Activated CD8-positive, alpha-beta memory T cell treated with anti-CD3 and anti-CD28 coated beads for 48 hours (primary cell): Measurements from ENCODE around the gene UST.
"Not testable (repeated sequence)": the region's sequence is repeated elsewhere in the genome, so short reads cannot be mapped to it uniquely, and the experiment has no call there.

Source experiments
- DNase-seq, 3 experiments: peaks; one replicate each; pipeline ENCODE4 v3.0.0-alpha.2; 2020; ENCODE audit warnings: low read depth in 2 of 3, low spot score in 2 of 3

Gene UST

DNA sequence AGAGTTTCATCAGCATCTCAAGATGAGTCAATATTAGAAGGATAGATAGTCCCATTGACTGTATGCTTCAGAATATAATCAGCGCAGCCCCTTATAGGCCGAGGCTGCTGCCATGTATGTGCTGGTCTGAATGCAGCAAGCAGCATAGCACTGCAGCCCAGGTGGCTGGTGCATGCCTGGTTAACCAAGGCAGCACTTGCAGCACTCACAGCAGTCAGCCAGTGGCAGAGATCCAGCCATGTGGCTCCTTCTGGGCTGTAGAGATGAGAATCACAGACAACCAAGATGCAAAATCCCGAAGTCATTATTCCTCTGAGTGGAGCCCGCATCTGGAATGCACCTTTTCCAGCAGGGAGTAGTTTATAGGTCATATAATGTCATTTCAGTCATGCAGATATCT, 251.9 kb downstream of the UST start:
- no peak for DNase-seq

DNA sequence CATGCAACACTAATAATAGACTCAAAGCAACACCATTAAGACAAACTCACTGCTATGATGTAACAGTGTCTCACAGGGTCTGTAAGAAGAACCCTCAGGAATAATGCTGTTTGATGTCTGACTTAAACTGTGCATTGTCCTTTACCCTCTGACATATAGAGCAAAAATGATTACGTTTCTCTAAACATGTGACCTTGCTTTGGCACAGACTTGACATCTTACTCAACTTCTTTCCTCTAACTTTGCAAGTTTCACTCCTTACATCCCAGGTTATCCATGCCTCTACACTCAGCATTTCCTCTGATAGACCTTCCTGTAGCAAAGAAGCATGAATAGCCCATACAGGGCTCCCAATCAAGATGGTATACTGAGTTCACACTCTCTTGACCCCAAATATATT, 252.7 kb downstream of the UST start:
- DNase-seq = no peak

DNA sequence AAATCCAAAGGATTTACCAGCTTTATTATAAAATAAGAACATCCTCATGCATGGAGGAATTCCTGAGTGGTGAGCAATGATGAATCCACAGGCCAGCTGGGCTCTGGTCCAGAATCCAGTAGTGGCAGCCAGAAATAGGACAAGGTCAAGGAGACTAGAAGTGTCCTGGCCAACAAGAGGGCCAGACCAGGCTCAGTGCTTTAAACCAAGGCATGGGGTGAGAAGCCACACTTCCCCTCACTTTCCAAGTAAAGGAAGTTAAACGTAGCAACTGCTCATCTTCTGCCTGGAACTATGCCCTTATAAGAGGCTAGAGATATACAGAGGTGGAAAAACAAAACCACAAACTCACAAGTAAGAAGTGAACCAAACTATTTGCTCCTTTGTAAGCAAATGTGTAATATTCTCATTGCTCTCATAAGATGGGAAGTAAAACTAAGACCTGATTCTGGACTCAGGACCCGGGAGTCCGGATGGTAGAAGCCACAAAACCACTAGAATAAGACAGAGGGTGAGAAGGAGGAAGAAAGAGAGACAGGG, 253.2 kb downstream of the UST start:
- DNase-seq = no peak

DNA sequence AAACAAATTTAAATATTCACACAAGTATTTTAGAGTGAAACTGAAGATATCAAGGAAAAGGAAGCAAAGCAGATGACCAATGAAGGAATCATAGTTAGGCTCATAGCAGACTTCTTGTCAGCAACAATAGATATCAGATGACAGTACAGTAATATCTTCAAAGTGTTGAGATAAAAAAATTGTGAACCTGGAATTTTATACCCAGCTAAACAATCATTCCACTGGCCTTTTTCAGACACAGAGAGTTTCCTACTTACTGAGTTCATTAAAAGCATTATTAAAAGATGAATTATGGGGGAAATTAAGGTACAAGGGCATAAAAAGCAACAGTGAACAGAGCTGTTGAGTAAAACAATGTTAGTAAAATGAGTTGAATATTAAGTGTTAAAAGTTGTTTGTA, 254.6 kb downstream of the UST start:
- no peak for DNase-seq

DNA sequence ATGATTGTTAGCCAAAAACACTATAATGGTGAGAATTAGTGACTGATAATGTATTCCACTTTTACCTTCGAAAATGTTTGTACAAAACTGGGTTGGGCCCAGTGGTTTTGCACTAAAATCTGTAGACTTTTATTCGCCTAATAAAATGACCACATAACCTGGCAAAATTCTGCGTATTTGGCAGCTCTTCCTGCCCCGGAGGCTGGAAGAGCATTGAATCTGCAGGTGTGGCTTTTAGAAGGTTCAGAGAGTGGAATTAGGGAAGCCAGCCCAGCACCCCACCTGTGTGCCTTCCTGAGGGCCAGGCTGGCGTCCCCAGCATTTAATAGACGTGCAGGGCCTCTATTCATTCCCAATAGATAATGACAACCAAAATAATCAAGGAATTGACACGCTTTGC, 256.7 kb downstream of the UST start:
- DNase-seq = no peak

DNA sequence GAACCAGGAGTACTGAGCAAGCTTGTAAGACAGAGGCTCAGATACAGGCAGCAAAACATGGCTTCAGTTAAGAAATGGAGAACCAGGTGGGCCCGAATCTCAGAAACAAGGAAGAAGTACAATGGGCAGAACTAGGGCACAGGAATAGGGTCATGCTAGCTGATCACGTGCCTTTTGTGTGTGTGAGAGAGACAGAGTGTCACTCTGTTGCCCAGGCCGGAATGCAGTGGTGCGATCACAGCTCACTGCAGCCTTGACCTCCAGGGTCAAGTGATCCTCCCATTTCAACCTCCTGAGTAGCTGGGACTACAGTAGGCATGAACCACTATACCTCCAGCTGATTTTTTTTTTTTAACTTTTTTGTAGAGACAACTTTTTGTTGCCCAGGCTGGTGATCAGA, 257.8 kb downstream of the UST start:
- no peak for DNase-seq

DNA sequence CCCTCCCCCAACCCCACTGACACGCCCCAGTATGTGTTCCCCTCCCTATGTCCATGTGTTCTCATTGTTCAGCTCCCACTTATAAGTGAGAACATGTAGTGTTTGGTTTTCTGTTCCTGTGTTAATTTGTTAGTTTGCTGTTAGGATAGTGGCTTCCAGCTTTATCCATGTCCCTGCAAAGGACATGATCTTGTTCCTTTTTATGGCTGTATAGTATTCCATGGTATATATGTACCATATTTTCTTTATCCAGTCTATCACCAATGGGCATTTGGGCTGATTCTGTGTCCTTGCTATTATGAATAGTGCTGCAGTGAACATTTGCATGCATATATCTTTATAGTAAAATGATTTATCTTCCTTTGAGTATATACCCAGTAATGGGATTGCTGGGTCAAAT, 259.4 kb downstream of the UST start:
- not testable (repeated sequence) for DNase-seq

DNA sequence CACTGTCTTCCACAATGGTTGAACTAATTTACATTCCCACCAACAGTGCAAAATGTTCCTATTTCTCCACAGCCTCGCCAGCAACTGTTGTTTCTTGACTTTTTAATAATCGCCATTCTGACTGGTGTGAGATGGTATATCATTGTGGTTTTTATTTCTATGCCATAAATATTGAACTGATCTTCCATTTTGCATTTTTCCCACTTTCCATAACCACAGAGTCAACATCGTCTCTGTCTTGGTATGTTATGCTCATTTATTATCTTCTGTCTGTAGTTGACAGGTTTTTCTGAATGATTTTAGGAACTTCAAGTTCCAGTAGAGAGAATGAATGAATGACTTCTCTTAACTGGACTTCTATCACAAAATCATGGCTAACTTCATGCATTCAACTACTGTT, 259.8 kb downstream of the UST start:
- no peak for DNase-seq

DNA sequence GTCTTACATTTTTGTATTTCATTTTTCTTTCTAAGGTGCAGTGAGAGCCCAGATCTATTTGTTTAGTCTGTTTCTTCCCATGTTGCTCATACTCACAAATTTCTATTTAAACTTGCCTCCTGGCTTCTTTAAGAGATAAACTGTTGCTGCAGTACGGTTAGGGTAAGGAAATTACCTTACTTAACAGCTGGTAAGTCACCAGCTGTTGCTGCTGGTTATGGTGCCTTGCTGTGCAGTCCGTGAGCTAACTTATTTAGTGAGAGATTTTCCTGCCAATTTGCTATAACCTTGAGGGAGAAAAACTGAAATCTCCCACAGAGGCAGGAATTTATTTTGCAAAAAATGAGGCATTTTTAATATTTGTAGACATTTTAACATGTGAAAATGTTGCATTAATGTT, 261.0 kb downstream of the UST start:
- DNase-seq = no peak

DNA sequence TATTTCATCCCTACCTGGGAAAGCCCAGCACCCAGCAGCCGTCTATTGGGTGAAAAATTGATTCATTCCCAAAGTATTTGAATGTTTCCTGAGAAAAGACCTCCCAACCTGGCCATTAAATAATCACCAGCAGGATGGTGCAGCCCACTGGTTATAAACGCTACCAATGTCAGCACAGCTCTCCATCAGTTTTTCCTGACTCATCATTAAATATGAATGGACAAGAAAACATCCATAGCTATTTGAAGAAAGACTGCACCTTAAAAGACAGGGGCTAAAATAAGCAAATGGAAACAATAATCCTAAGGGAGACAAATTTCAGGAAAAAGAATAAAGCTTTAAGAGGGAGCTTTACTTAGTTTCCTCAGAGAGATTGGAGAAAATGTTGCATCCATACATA, 261.9 kb downstream of the UST start:
- no peak for DNase-seq

DNA sequence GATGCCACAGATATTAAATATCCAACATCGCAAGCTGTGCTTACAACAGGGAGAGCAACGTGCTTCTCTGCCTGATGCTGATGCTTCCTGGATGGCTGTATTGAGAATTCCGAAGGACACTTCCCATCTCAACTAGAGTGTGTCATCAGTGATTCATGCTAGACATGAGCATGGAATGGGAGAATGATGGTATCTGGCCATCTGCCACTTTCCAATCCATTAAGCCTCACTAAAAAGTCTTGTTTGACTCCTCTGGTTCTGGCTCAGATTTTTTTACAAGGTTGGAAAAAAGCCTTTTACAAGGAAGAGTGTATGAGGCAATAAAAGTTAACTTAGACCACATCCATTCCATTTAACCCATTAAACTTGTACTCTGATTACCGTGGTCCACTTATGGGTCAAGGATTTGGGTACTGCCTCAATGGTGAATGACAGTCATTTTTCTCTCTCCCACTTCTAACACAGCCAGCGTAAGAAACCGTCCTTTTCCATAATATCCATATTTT, 265.3 kb downstream of the UST start:
- no peak for DNase-seq

DNA sequence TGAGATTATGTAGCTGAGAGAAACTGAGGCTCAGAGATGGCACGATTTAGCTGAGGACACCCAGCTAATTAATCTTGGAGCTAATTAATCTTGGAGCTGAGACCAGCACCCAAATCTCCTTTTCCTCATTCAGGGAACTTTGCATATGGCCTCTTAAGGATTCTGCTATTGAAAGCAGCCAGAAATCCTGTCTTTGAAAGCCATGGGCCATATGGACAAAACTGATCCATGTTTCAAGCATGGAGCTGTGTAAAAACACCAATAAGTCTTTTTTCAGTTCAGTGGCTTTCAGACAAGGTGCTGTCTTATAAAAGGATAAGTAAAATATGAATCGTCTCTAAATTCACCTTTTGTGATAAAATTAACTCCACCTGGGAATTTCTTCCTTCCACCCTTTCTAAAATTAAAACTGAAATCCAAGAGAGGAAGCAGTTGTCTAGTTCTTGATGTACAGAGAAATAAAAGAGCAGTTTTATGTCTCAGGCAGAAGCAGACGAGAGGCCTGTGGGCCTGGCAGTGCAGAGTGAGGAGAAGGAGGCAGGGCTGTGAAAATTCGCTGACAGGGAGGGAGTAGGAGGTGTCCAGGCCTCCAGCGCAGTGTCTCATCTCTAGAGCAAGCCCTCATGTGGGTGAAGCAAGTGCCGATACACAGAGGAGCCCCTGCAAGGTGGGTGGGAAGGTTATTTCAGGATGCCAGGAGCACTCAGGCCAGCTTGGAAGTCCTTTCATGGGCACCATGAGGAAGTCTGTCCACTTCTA, 266.9 kb downstream of the UST start:
- no peak for DNase-seq

DNA sequence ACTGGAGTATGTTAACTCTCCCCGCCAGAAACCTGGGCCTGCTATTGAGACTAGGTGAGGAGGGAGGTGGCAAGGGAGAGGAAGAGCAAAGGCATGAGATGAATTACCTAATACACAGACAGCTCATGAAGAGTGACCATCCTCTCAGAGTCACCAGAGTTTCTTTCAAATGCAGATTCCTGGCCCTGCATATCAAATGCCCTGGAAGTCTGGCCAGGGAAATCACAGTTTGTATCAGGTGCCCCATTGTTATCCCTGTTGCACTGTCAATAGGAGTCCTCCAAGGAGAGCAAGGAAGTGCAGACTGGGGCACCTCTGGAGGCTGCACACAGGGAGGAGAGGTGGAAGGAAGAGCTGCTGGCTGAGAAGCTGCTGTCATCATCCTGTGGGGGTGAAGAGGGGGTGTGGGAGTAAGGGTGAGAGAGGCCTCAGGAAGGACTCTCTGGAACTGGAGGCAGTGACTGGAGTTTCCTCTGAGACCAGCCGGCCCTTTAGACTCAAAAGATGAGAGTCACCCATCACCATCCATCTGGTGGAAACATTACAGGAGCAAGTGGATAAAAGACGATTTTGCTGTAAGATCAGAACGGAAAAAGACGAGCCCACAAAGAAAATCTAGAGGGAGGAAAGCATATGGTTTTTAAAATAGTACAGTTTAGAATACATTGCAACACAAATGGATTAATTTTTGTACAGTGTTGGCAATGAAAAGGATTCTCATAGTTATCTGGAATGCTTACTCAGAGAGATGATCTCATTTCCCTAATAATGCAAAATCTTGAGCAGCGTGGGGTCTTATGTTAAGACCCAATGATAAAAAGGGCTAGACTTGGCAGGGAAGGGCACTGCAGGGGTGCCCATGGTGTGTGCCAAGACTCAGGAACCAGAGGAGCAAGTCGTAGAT, 268.1 kb downstream of the UST start:
- DNase-seq = no peak

DNA sequence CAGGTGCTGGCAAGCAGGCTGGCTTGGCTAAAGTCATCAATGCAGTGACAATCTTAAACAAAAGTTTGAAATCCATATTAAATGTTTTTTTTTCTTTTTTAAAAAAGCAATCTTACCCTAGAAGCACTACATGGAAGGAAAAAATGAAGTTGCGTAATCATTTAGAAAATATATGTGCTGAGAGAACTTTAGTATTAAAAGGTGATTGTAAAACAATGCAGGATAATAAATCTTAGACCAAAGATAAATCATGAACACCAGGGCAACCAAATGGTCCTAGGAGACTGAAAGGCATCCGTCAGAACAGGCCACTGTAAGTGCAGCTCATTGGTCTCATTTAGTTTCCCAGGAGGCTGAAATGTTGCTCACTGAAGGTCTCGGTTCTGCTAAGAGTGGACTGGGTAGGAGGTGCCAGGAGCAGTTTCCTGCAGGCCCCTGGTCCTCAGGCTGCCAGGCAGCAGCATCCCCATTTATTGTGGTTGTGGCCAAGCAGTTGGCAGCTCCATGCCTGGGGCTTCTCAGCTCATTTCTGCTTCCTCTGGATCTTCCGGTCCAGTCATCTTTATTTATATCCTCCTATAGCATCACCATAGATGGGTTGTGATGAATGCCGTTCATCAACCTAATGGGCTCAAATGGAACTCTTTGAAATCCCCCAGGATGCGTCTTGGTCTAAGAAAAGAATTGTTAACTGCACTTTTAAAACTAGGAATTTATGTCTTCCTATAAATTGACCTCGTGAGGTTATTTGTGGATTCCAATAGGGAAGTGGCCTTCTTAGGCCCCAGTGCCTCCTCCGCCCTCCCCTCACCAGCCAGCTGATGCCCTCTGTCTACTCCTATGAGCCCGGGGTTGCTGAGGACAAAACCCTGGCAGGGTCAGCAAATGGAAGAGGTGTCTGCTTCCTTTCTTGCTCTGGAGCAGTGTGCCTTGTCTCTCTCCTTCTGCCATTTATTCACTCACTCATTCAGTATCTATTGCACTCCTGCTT, 269.0 kb downstream of the UST start:
- DNase-seq = no peak

DNA sequence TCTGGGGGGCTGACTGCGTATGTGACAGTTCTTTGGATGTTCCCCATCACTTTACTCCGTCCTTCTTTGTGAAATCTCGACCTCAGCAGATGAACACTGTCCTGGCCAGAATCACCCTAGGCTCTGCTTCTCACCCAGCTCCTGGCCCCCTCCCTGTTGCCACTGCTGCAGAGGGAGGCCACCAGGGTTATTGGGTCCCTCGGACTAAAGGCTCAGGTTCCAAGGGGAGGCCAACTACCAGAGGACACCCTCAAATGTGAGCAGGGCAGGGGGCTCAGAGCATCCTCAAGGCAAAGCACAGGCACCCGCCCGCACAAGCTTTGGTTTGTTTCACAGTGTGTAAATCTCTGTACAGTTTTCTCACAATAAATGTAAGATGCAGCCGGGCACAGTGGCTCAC, 269.9 kb downstream of the UST start:
- no peak for DNase-seq

DNA sequence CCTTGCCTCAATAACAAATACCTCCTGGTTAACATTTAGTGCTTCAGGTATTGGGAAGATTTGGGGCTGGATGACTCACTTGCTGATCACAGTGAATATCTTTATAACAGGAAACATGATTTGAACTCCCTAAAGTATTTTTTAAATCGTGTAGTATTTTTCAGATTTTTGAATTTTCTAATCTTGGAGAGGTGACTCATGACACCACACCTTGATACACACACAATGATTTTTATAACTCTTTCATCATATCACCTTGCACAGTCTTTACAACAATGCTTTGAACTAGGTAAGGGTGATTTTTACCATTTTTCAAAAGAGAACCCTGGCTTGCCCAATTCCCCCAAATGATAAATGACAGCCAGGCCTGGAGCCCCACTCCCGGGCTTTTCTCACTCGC, 273.5 kb downstream of the UST start:
- no peak for DNase-seq

DNA sequence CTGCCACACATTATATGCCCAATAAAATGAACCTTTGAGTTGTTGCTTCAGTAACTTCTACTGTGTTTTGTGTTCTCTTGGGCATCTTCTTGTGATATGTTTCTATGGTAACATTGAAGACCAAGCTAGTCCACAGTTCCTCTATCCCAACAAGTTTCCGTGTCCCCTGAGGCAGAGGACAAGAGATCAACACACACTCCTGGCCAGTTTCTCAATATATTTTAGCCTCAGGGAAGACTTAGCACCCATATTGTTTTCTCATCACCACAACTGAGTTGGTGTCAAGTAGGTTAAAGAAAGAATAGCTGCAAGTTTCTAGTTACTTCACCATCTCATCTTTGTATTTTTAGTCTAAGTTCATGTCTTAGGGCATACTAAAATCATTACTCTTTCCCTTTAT, 277.5 kb downstream of the UST start:
- no peak for DNase-seq

DNA sequence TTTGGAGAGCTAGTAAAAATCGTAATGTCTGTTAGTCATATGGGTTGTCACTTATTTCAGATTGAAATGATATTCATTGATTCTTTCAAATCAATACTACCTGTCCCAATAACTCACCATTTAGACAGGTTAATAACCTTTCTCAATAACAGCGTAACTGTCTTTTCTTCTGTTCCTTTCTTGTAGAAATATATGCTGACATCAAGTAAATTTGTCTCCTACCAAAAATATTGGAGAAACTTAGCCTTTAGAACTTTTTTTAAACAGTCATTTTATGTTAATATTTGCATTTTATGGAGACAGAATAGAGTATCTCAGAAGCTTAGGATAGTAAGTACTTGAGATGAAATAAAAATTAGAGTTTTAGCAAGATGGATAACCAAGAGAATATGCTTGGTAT, 278.2 kb downstream of the UST start:
- DNase-seq = no peak

DNA sequence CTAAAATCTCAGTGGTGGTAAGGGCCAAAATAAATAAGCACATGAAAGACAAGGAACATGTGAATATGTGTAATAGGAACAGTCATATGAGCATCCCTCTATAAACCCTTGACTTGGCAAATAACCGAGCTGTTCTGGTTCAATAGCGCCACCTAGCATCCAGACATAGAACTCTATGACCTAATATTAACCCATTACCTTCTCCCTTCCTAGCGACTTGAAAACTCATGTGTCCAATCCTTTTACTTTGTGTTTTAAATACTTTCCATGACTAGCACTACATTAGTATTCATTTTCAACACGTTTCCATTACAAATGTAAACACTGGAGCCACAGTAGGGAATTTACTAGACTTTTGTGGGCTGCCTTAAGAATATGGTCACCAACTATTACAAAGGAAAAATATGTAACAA, 279.7 kb downstream of the UST start:
- no peak for DNase-seq

DNA sequence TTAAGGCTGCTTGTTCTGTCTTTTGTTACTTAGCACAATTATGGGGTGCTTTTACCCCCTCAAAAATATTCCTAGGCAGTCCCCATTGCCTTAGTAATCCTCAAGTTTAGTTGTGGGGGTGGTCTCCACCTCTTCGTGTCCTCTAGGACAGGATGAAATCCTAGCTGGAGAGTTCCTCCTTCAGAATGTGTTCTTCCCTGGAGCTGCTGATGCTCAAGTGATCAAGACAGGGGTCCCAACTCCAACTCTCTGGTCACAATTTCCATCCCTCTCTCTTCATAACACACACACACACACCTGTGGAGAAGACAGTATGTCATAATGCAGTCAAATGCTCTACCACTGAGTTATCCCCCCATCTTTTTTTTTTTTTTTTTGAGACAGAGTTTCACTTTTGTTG, 280.7 kb downstream of the UST start:
- DNase-seq = no peak
